Stimulated activated naive CD8-positive, alpha-beta T cell treated with anti-CD3 and anti-CD28 coated beads, Interleukin-15, Interleukin-2, amounts not matched to agents 100 ng/mL and 50 ng/mL, for 24 hours (primary cell): ENCODE data around the gene TEAD3.
"Not testable (repeated sequence)": the region's sequence is repeated elsewhere in the genome, so short reads cannot be mapped to it uniquely, and the experiment has no call there.

Experiments used
- H3K27ac Mint-ChIP-seq: one replicate; pipeline ENCODE4 v1.8.0; 2021; ENCODE audit warnings: mild to moderate bottlenecking, mixed read lengths
- H3K27me3 Mint-ChIP-seq: one replicate; pipeline ENCODE4 v1.8.0; 2021; ENCODE audit warnings: mixed read lengths
- H3K36me3 Mint-ChIP-seq: one replicate; pipeline ENCODE4 v1.8.0; 2021; ENCODE audit warnings: low read depth, mixed read lengths
- H3K4me1 Mint-ChIP-seq: one replicate; pipeline ENCODE4 v1.8.0; 2021; ENCODE audit warnings: low read depth, mixed read lengths
- H3K4me3 Mint-ChIP-seq: one replicate; pipeline ENCODE4 v1.8.0; 2021; ENCODE audit warnings: mild to moderate bottlenecking, mixed read lengths
- H3K9me3 Mint-ChIP-seq: one replicate; pipeline ENCODE4 v1.8.0; 2021; ENCODE audit warnings: mixed read lengths

Gene TEAD3

GRCh38 chr6:35519313-35520015, 22.6 kb upstream of the TEAD3 start:
- no peaks in the 10 kb centered on the region for H3K9me3 Mint-ChIP-seq
- no peak overlapping the region for H3K4me3 Mint-ChIP-seq
- peaks cover 18% of the 10 kb centered on the region for H3K4me1 Mint-ChIP-seq
- no peaks in the 10 kb centered on the region for H3K36me3 Mint-ChIP-seq
- H3K27me3 Mint-ChIP-seq: no peaks in the 10 kb centered on the region
- no peak overlapping the region for H3K27ac Mint-ChIP-seq

GRCh38 chr6:35518566-35519312, 21.9 kb upstream of the TEAD3 start:
- peaks cover 16% of the 10 kb centered on the region for H3K4me1 Mint-ChIP-seq
- no peaks in the 10 kb centered on the region for H3K36me3 Mint-ChIP-seq
- H3K4me3 Mint-ChIP-seq: no peak overlapping the region
- H3K27me3 Mint-ChIP-seq: no peaks in the 10 kb centered on the region
- H3K27ac Mint-ChIP-seq: no peak overlapping the region
- H3K9me3 Mint-ChIP-seq: no peaks in the 10 kb centered on the region

DNA sequence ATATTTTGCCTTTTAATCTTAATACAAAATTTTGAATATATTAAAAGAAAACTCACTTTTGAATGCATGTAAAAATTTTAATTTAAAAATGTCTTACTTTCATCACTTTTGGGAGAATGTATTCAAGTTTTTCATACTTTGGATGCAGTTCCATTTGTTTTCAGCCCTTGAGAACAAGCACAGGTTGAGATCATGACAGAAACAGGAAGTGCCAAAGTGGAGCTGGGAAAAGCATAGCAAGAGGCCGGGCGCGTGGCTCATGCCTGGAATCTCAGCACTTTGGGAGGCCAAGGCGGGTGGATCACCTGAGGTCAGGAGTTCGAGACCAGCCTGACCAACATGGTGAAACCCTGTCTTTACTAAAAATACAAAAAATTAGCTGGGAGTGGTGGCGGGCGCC, 21.1 kb upstream of the TEAD3 start:
- H3K9me3 Mint-ChIP-seq, H3K4me1 Mint-ChIP-seq, H3K36me3 Mint-ChIP-seq, H3K27me3 Mint-ChIP-seq, H3K27ac Mint-ChIP-seq, H3K4me3 Mint-ChIP-seq: not testable (repeated sequence)

GRCh38 chr6:35516712-35517111, 19.8 kb upstream of the TEAD3 start:
- Mint-ChIP-seq H3K36me3 (no peaks in the 10 kb centered on the region), H3K4me1 (no peaks in the 10 kb centered on the region), H3K4me3 (no peak overlapping the region), H3K27me3 (no peaks in the 10 kb centered on the region), H3K27ac (no peak overlapping the region), H3K9me3 (no peaks in the 10 kb centered on the region)

- H3K27ac Mint-ChIP-seq, H3K4me3 Mint-ChIP-seq, H3K36me3 Mint-ChIP-seq, H3K4me1 Mint-ChIP-seq, H3K27me3 Mint-ChIP-seq, H3K9me3 Mint-ChIP-seq: not testable (repeated sequence)
Measured at GRCh38 chr6:35515939-35516338, 19.1 kb upstream of the TEAD3 start.

DNA sequence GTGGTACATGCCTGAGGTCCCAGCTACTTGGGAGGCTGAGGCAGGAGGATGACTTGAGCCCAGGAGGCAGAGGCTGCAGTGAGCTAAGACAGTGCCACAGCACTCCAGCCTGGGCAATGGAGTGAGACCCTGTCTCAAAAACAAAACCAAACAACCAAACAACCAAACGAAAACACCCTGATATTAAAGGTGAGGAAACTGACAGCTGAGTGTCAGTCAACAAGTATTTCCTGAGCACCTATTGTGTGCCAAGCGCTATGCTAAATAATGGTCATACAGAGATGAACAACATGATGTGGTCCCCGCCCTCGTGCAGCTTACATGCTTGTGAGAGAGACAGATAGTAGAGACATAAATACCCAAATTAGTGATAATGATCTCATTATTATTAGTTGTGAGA, 17.7 kb upstream of the TEAD3 start:
- Mint-ChIP-seq H3K4me1 (peaks cover 3% of the 10 kb centered on the region), H3K36me3 (no peaks in the 10 kb centered on the region), H3K27me3 (peaks cover 6% of the 10 kb centered on the region), H3K4me3 (no peak overlapping the region), H3K27ac (no peak overlapping the region), H3K9me3 (no peaks in the 10 kb centered on the region)

DNA sequence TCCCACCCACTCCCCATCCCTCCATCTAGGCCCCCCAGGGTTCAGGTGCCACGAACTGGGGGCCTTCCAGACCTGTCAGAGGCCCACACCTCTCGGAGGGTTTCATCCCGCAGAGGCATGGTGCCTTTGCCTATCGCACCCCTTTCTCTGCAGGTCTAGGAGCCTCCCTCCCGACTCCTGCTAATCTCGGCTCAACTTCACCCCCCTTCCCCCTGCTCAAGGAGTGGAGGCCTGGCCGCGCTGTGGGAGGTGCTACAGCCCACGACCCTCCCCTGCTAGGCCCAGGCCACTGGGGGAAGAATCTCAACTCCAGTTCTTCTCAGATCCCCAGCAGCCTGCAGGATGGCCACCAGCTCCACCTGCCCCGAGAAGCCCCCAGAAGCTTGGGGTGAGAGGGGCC, 15.9 kb upstream of the TEAD3 start, which contains the start of gene TULP1:
Gene TULP1, minus strand, starts transcription at position 157 of the 400 bp plus-strand sequence. Its CDS starts 38 bp downstream, at position 119.
- no peaks in the 10 kb centered on the region for H3K36me3 Mint-ChIP-seq
- peaks cover 9% of the 10 kb centered on the region for H3K27me3 Mint-ChIP-seq
- H3K4me1 Mint-ChIP-seq: peaks cover 3% of the 10 kb centered on the region
- no peak within 1 kb of the TSS for H3K27ac Mint-ChIP-seq
- no peak within 1 kb of the TSS for H3K4me3 Mint-ChIP-seq
- H3K9me3 Mint-ChIP-seq: no peaks in the 10 kb centered on the region

DNA sequence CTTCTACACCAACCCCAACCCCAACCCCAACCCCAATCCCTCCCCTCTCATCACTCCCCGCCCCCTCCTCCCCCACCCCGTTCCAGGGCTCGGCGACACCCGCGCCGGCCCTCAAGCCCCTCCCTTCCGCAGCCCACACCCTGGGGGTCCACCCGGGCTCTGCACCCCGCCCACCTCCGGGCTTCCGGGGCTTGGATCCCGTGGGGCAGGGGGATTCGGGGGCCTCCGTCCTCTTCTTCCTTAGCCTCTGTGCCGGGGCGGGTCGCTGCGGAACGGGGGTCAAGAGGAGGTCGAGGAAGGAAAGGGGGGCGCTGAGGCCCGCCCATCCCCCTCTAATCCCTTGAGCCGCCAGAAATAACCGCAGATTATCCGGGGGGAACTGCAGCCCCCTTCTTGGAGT, 15.1 kb upstream of the TEAD3 start:
- Mint-ChIP-seq H3K4me1 (peaks cover 3% of the 10 kb centered on the region), H3K27me3 (peaks cover 9% of the 10 kb centered on the region), H3K27ac (no peak overlapping the region), H3K4me3 (no peak overlapping the region), H3K9me3 (no peaks in the 10 kb centered on the region), H3K36me3 (no peaks in the 10 kb centered on the region)

- no peaks in the 10 kb centered on the region for H3K9me3 Mint-ChIP-seq
- H3K4me1 Mint-ChIP-seq: peaks cover 3% of the 10 kb centered on the region
- H3K27ac Mint-ChIP-seq: no peak overlapping the region
- H3K36me3 Mint-ChIP-seq: no peaks in the 10 kb centered on the region
- no peak overlapping the region for H3K4me3 Mint-ChIP-seq
- peaks cover 9% of the 10 kb centered on the region for H3K27me3 Mint-ChIP-seq
Measured at GRCh38 chr6:35511562-35511941, 14.7 kb upstream of the TEAD3 start.

- Mint-ChIP-seq H3K4me3 (no peak overlapping the region), H3K27ac (no peak overlapping the region)
Measured at GRCh38 chr6:35510916-35511561, 14.2 kb upstream of the TEAD3 start.

DNA sequence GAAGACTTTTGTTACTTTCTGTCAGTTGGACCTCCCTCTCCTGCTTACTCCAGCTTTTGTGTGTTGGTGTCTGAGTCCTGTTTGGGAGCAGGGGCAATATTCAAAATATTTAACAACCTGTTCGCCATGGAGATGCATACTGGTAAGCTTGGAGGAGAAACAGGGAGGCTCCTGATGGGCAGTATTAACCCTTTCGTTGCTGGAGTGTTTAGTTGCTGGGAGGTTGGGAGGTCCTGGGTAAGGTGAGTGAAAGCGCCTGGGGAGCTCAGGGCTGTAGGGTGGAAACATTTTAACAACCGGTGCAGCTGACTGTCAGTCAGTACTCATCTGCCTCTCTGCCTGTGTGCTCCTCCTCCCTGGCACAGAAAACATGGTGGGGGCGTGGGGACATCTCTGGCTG, 11.7 kb upstream of the TEAD3 start:
- H3K4me1 Mint-ChIP-seq: peaks cover 3% of the 10 kb centered on the region
- no peak overlapping the region for H3K4me3 Mint-ChIP-seq
- H3K9me3 Mint-ChIP-seq: no peaks in the 10 kb centered on the region
- H3K36me3 Mint-ChIP-seq: no peaks in the 10 kb centered on the region
- H3K27me3 Mint-ChIP-seq: peaks cover 9% of the 10 kb centered on the region
- H3K27ac Mint-ChIP-seq: no peak overlapping the region

More at GRCh38 chr6:35510916-35511561, 14.2 kb upstream of the TEAD3 start:
- Mint-ChIP-seq H3K27me3 (peaks cover 9% of the 10 kb centered on the region), H3K36me3 (no peaks in the 10 kb centered on the region), H3K9me3 (no peaks in the 10 kb centered on the region), H3K4me1 (peaks cover 3% of the 10 kb centered on the region)

GRCh38 chr6:35508027-35508426, 11.1 kb upstream of the TEAD3 start:
- Mint-ChIP-seq H3K4me3 (no peak overlapping the region), H3K36me3 (no peaks in the 10 kb centered on the region), H3K27ac (no peak overlapping the region)

DNA sequence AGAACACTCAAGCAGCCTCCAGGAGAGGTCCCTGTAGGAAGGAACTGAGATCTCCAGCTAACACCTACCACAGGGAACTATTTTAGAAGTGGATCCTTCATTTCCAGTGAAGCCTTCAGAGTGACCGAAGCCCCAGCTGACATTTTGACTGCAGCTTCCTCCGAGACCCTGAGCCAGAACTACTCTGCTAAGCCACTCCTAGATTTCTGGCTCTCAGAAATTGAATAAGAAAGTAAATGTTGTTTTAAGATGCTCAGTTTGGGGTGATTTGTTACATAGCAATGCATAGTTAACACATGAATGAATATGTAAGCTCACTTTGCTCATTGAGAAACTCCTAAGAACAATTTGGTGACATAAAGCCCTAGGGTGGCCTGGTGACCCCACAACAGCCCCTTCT, 10.3 kb upstream of the TEAD3 start:
- Mint-ChIP-seq H3K9me3 (no peaks in the 10 kb centered on the region), H3K27ac (no peak overlapping the region), H3K36me3 (no peaks in the 10 kb centered on the region), H3K4me1 (peaks cover 3% of the 10 kb centered on the region), H3K4me3 (no peak overlapping the region), H3K27me3 (peaks cover 17% of the 10 kb centered on the region)

More at GRCh38 chr6:35508027-35508426, 11.1 kb upstream of the TEAD3 start:
- H3K9me3 Mint-ChIP-seq: no peaks in the 10 kb centered on the region
- peaks cover 3% of the 10 kb centered on the region for H3K4me1 Mint-ChIP-seq
- H3K27me3 Mint-ChIP-seq: peaks cover 13% of the 10 kb centered on the region

DNA sequence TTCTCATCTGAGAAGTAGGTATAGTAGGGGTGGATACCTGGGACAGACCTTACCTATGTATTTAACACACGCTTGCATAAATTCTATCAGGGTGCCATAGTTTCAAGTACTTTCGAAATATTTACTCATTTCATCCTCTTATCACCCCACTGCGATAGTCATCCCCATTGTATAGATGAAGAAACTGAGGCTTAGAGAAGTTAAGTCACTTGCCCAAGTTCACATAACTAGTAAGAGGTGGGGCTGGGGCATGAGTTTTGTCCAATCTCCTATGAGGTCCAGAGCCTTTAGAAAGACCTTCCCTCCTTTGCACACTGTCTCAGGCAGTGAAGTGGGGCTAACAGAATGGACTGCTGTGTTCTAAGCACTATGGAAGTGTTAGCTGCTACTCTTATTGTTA, 9.7 kb upstream of the TEAD3 start:
- Mint-ChIP-seq H3K36me3 (no peaks in the 10 kb centered on the region), H3K9me3 (no peaks in the 10 kb centered on the region), H3K4me3 (no peak overlapping the region), H3K27me3 (peaks cover 17% of the 10 kb centered on the region), H3K4me1 (peaks cover 3% of the 10 kb centered on the region), H3K27ac (no peak overlapping the region)

DNA sequence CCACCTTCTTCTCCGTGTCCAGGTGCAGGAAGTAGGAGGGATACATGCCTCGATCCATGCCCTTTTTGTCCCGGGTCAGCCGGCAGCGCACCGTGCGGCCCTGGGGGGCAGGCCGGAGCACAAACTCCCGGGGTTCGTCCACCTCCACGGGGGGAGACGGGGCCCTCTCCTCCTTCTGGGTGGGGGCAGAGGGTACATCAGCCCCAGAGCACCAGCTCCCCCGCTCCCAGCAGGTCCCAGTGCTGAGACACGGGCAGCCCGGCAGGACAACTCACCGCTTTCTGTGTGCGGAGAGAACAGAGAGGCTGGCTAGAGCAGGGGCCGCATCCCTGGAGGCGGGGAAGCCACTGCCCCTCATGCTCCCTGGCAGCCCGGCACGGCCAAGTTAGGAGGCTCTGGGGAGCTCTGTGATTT, 9.1 kb upstream of the TEAD3 start:
- Mint-ChIP-seq H3K36me3 (no peaks in the 10 kb centered on the region), H3K4me1 (no peaks in the 10 kb centered on the region), H3K4me3 (no peak overlapping the region), H3K27ac (no peak overlapping the region), H3K9me3 (no peaks in the 10 kb centered on the region), H3K27me3 (peaks cover 16% of the 10 kb centered on the region)
